Aorta (tissue), 5 donors: ENCODE data around the gene RNF8. TPM values are rescaled to one million over a fixed set of nuclear protein-coding genes. Genes with fewer than 3 reads are reported as not detected.
"Not testable (repeated sequence)": the region's sequence is repeated elsewhere in the genome, so short reads cannot be mapped to it uniquely, and the experiment has no call there.

Experiments
- ATAC-seq: fragments of 200-7000 bp; cut with Tn5 transposase; one replicate; pipeline ENCODE4 v1.9.1; 2022; ENCODE audit warnings: moderate library complexity; ENCODE audit not compliant: low FRiP score
- DNase-seq, 2 donors: peaks; one replicate each; pipeline ENCODE4 v3.0.0-alpha.2; 2020
- H3K27ac ChIP-seq, 2 donors: one replicate each; pipeline ENCODE4 v1.5.1; 2013; ENCODE audit warnings: low read length in 2 of 2, mild to moderate bottlenecking in 2 of 2, moderate library complexity in 2 of 2, control low read depth in 1 of 2, inconsistent platforms in 1 of 2, low read depth in 1 of 2
- H3K27me3 ChIP-seq, 2 donors: one replicate each; pipeline ENCODE4 v1.6.1; 2013; ENCODE audit warnings: control low read depth in 1 of 2, low read length in 1 of 2, mild to moderate bottlenecking in 1 of 2, moderate library complexity in 1 of 2; ENCODE audit not compliant: insufficient read depth in 2 of 2, control insufficient read depth in 1 of 2
- H3K36me3 ChIP-seq, 2 donors: one replicate each; pipeline ENCODE4 v1.6.1; 2013; ENCODE audit warnings: control low read depth in 1 of 2, low read length in 1 of 2, mild to moderate bottlenecking in 1 of 2; ENCODE audit not compliant: insufficient read depth in 2 of 2, control insufficient read depth in 1 of 2
- H3K4me1 ChIP-seq, 2 donors: one replicate each; pipeline ENCODE4 v1.6.1; 2013; ENCODE audit warnings: low read length in 2 of 2, control low read depth in 1 of 2, mild to moderate bottlenecking in 1 of 2, moderate library complexity in 1 of 2; ENCODE audit not compliant: insufficient read depth in 2 of 2, control insufficient read depth in 1 of 2
- H3K4me3 ChIP-seq, 2 donors: one replicate each; pipeline ENCODE4 v1.5.1; 2013; ENCODE audit warnings: low read length in 2 of 2, control low read depth in 1 of 2, mild to moderate bottlenecking in 1 of 2
- H3K9me3 ChIP-seq: one replicate; pipeline ENCODE4 v1.6.1; 2013; ENCODE audit warnings: mild to moderate bottlenecking, low read length; ENCODE audit not compliant: control insufficient read depth
- WGBS, 2 donors: extraction: QIAGEN DNeasy Blood & Tissue Kit; methylation state at CpG; one replicate each; pipeline ENCODE4 v1.1.7; 2013; 5-methylcytosine and 5-hydroxymethylcytosine counted together
- intact Hi-C, 2 donors: fragments of 100-400 bp; cut with DNase I; formaldehyde crosslinking; loops; one replicate each; pipeline versions ENCODE4 v1.14.2 to v1.15.0; 2022
- long read RNA-seq, 2 donors: library from polyadenylated mRNA; unstranded; transcript quantifications; one replicate each; pipeline ENCODE4 v2.0.0, GENCODE V29; 2020 to 2021
- polyA plus RNA-seq, 2 donors: library from polyadenylated mRNA; stranded (reverse); fragments of 200-250 nt; gene quantifications; one replicate each; pipeline ENCODE4 v1.2.3, GENCODE V29; 2013
- total RNA-seq, 2 donors: library from RNA; stranded (reverse); fragmentation: NEBNext Ultra II Directional; extraction: Animal tissue kit (Norgen Biotek cat#: 25700); gene quantifications; one replicate each; pipeline ENCODE4 v1.2.1, GENCODE V29; 2021
- donor health status: healthy with polysubstance abuse.
- donor health status: Bipolar disorder and iron deficiency.
- donor health status: DM: no; HTN: no; CAD: no.
- donor health status: DM: no; HTN: no; CAD: no.
- donor health status: DM: yes; HTN: yes; CAD: no.

The RNF8 gene, protein sequence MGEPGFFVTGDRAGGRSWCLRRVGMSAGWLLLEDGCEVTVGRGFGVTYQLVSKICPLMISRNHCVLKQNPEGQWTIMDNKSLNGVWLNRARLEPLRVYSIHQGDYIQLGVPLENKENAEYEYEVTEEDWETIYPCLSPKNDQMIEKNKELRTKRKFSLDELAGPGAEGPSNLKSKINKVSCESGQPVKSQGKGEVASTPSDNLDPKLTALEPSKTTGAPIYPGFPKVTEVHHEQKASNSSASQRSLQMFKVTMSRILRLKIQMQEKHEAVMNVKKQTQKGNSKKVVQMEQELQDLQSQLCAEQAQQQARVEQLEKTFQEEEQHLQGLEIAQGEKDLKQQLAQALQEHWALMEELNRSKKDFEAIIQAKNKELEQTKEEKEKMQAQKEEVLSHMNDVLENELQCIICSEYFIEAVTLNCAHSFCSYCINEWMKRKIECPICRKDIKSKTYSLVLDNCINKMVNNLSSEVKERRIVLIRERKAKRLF
- total RNA-seq (10 to 100 TPM; 13.9 to 16.4 TPM), polyA plus RNA-seq (10 to 100 TPM; 14.4 to 15.4 TPM)
- long read RNA-seq, donor 1, full-length matches to known transcripts = 39 of 54 reads
- long read RNA-seq, donor 1, partial matches to known transcripts = 6 of 54 reads
- long read RNA-seq, donor 1, other reads (novel, unspliced or antisense) = 9 of 54 reads
- long read RNA-seq, donor 2, full-length matches to known transcripts = 9 of 16 reads
- long read RNA-seq, donor 2, partial matches to known transcripts = 0 of 16 reads
- long read RNA-seq, donor 2, other reads (novel, unspliced or antisense) = 7 of 16 reads

DNA sequence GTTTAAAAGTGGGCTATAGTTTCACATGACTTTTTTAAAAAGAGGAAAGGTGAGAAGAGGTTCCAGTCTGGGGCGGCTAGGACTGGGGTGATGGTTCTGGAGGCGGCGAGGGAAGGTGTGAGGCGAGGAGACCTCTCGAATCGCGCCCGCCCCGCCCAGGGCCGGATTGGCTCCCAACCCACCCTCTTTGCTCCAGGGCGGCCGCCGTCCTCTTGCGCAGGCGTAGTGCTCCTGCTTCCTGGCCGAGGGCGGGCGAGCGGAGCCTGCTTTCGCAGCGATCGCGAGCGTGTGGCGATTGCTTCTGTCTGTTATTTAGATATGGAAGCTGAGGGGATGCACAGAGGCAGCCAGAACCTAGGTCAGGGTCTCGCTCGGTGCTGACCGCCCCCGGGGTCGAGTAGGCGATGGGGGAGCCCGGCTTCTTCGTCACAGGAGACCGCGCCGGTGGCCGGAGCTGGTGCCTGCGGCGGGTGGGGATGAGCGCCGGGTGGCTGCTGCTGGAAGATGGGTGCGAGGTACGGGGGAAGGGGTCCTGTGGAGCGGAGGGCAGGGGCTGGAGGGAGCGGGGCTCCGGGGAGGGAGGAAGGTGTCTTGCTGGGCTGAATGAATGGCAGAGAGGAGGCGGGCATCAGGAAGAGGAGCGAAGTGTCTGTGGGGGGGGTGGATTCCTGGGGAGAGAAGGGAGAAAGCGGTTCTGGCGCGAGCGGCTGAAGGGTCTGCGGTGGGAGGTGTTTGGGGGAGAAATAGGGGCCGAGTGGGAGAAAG is at the start of gene RNF8:
RNF8 (plus strand) TSS at position 223 of the 765 bp plus-strand sequence; CDS start at position 405, 182 bp downstream.
- intact Hi-C loops = no loop called here
- H3K9me3 ChIP-seq = no peaks in the 10 kb centered on the region
- no peak within 1 kb of the TSS for H3K27ac ChIP-seq
- no peaks in the 10 kb centered on the region for H3K4me1 ChIP-seq
- DNase-seq (peak; percentile 94 to 98), ATAC-seq (peak; percentile 97)
- peak within 1 kb of the TSS; percentile 85 to 87 for H3K4me3 ChIP-seq
- WGBS, 2 donors = 0 to 1% methylated on average over 54 of the region's 54 CpGs
- no peaks in the 10 kb centered on the region for H3K36me3 ChIP-seq
- H3K27me3 ChIP-seq = no peaks in the 10 kb centered on the region

DNA sequence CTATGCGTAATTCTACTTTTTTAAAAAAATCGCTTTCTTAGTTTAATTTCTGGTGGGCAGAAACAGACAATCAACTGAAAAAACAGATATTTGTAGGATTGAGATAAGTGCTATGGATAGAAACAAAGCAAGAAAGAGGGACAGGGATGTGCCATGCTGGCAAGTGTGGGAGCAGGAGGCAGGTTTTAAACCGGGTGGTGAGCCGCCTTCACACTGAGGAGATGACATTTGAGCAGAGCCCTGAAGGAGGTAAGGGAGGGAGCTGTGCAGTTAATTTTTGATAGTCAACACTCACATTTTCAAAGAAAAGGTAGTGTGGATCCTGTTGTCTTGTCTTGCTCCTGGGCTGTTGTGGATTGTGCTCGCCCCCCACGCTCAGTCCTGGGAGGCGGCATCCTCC is 49.0 kb upstream of the RNF8 start:
- intact Hi-C loops = no loop called here
- no peak for ATAC-seq
- DNase-seq = no peak
- Histone ChIP-seq H3K27ac (no peak overlapping the region), H3K9me3 (no peaks in the 10 kb centered on the region), H3K4me1 (peaks cover 0 to 8% of the 10 kb centered on the region in 2 donors), H3K27me3 (no peaks in the 10 kb centered on the region), H3K4me3 (no peak overlapping the region), H3K36me3 (no peaks in the 10 kb centered on the region)
- 94 to 95% methylated on average over 7 of the region's 7 CpGs for WGBS, 2 donors

DNA sequence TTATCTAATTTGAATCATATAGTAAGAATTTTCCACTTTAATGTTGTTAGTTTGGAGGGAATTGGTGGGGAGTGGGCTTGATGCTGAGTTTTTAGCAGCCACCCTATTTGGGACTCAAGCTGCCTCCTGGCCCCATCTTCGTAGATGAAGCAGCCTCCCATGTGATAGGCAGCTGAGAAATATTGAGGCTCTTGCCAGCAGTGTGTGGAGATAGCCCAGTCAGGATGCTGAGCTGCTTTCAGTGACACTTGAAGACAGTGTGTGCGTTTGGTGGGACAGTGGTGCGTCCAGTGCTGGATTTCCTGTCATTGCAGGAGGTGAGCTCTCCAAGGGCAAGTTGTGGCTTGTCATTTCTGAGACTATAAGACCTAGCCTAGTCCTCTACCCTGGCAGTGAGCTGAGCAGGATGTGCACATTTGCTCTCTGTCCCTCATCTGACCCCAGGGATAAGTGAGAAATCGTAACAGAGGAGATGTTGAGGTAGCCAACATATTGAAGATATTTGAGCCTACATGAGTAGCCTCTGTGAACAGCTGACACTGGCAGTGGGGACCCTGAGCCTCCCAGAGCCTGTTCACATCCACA is 47.9 kb upstream of the RNF8 start:
- intact Hi-C loops = no loop called here
- Histone ChIP-seq H3K9me3 (no peaks in the 10 kb centered on the region), H3K27ac (no peak overlapping the region), H3K36me3 (no peaks in the 10 kb centered on the region), H3K27me3 (no peaks in the 10 kb centered on the region), H3K4me3 (no peak overlapping the region), H3K4me1 (peaks cover 0 to 8% of the 10 kb centered on the region in 2 donors)
- DNase-seq (no peak), ATAC-seq (no peak)
- 93 to 95% methylated on average over 4 of the region's 4 CpGs for WGBS, 2 donors

GRCh38 chr6:37306624-37307222 is 47.1 kb upstream of the RNF8 start:
- no peaks in the 10 kb centered on the region for H3K9me3 ChIP-seq
- no peak for DNase-seq
- H3K27me3 ChIP-seq = no peaks in the 10 kb centered on the region
- no peaks in the 10 kb centered on the region for H3K36me3 ChIP-seq
- no peak overlapping the region for H3K4me3 ChIP-seq
- H3K4me1 ChIP-seq = peaks cover 0 to 8% of the 10 kb centered on the region in 2 donors
- no peak overlapping the region for H3K27ac ChIP-seq
- 87 to 89% methylated on average over 4 of the region's 4 CpGs for WGBS, 2 donors
- intact Hi-C loops = no loop called here
- ATAC-seq = no peak

GRCh38 chr6:37307484-37307883 is 46.3 kb upstream of the RNF8 start:
- intact Hi-C loops, H3K27me3 ChIP-seq, ATAC-seq, DNase-seq, H3K9me3 ChIP-seq, H3K36me3 ChIP-seq, H3K4me3 ChIP-seq, H3K4me1 ChIP-seq: not testable (repeated sequence)
- WGBS, 2 donors = 77 to 79% methylated on average over 10 of the region's 10 CpGs
- peak overlapping the region; percentile 42 to 48 for H3K27ac ChIP-seq

DNA sequence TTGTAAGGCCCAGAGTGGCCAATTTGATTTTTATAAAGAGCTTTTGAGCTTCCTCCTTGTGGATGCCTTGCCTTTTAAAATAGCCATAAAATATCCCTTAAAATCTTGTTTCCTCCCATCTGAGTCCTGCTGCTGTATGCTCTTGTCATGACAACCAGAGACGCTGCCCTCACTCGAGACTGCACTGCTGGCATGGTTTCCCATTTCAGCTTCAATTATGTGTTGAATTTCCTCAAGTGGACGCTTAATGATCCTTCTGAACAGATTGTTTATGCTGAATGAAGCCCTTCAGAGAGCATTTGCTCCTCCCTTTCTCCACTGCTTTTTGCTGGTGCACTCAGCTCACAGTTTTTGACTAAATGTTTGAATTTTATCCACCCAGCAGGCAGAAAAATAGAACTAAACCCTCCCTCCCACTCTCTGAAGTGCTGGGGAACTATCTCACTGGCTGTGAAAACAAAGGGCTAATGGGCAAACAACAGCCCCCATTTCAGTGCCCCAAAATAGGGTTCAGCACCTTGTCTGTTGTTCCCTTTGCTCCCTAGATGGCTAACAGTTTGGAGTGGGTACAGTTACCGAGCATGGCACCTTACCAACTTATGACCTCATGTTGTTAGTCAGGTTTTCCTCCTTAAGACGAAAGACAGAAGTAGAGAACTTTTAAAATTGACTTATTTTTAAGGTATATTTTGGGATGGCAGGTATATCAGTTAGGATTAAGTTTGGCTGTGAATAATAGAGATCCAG is 45.5 kb upstream of the RNF8 start:
- Histone ChIP-seq H3K9me3 (no peaks in the 10 kb centered on the region), H3K4me3 (no peak overlapping the region), H3K36me3 (no peaks in the 10 kb centered on the region), H3K4me1 (peaks cover 0 to 8% of the 10 kb centered on the region in 2 donors), H3K27me3 (no peaks in the 10 kb centered on the region), H3K27ac (peak overlapping the region; percentile 58 to 78)
- intact Hi-C loops = no loop called here
- 3 to 8% methylated on average over 5 of the region's 5 CpGs for WGBS, 2 donors
- DNase-seq (no peak), ATAC-seq (peak; percentile 50)

- ATAC-seq (no peak), DNase-seq (no peak)
- H3K27ac ChIP-seq = no peak overlapping the region
These were observed 44.7 kb upstream of the RNF8 start for GRCh38 chr6:37309046-37309445.

More at GRCh38 chr6:37309046-37309445, 44.7 kb upstream of the RNF8 start:
- H3K9me3 ChIP-seq = no peaks in the 10 kb centered on the region
- H3K4me1 ChIP-seq = peaks cover 0 to 8% of the 10 kb centered on the region in 2 donors
- 88% methylated on average over 1 of the region's 1 CpG for WGBS, 2 donors
- intact Hi-C loops = no loop called here
- peaks cover 0 to 6% of the 10 kb centered on the region in 2 donors for H3K36me3 ChIP-seq
- H3K4me3 ChIP-seq = no peak overlapping the region
- H3K27me3 ChIP-seq = no peaks in the 10 kb centered on the region
